HG02678 (cell line): ENCODE measurements around the gene ZMAT2.
A peak's percentile ranks its signal among the peaks of the same experiment; 100 is the strongest.
"Not testable (repeated sequence)": the region's sequence is repeated elsewhere in the genome, so short reads cannot be mapped to it uniquely, and the experiment has no call there.

ENCODE experiments used
- ATAC-seq: cut with Tn5 transposase; IDR thresholded peaks from one replicate; pipeline ENCODE4 v1.9.1; 2021; ENCODE audit warnings: mild to moderate bottlenecking, moderate library complexity; ENCODE audit not compliant: unreplicated experiment

Gene ZMAT2, protein sequence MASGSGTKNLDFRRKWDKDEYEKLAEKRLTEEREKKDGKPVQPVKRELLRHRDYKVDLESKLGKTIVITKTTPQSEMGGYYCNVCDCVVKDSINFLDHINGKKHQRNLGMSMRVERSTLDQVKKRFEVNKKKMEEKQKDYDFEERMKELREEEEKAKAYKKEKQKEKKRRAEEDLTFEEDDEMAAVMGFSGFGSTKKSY

GRCh38 chr5:140700177-140701144 is at the start of gene ZMAT2:
ZMAT2 (plus strand) TSS chr5:140700447; CDS start chr5:140700461, 14 bp downstream.
- peak; percentile 98 for ATAC-seq

- no peak for ATAC-seq
Measured at GRCh38 chr5:140658870-140659269, 41.4 kb upstream of the ZMAT2 start.

DNA sequence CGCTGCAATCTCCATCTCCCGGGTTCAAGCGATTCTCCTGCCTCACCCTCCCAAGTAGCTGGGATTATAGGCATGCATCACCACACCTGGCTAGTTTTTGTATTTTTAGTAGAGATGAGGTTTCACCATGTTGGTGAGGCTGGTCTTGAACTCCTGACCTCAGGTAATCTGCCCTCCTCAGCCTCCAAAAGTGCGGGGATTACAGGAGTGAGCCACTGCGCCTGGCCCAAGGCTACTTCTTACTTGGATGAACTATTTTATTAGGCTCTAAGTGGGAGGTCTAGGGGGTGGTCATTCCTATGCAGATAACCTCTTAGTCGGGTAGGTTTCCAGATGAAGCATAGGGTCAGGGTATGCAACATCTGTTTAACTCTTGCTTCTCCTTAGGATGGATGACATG is 39.9 kb upstream of the ZMAT2 start:
- not testable (repeated sequence) for ATAC-seq

DNA sequence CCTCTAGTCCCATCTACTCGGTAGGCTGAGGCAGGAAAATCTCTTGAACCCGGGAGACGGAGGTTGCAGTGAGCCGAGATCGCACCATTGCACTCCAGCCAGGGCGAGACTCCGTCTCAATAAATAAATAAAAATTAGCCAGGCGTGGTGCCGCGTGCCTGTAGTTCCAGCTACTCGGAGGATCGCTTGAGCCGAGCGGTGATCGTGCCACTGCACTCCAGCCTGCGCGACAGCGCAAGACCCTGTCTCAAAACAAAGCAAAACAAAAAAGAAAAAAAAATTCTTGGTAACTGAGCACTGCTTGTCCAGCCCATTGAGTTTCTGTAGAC is 36.3 kb upstream of the ZMAT2 start:
- no peak for ATAC-seq

- peak; percentile 97 for ATAC-seq
Measured at GRCh38 chr5:140664359-140665119, 35.7 kb upstream of the ZMAT2 start, which contains the start of gene WDR55. WDR55 (plus strand) TSS chr5:140664904; CDS start chr5:140664913, 9 bp downstream.

DNA sequence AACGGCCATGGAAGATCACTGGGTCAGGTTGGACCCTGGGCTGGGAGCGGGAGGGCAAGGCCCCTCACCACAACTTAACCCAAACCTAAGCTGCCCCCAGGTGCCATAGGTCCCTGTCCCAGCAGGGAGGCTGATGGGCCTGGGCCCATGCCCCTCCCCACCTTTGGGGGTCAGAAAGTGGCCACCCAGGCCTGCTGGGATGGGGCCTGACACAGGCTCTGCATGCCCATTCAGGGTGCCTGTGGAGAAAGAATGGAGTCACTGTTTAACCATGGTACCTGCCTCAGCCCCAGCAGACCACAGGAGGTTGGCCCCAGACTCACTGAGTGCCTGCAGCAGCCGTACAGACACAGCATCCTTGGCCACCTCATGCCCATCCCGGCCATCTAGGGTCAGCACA is 29.2 kb upstream of the ZMAT2 start:
- ATAC-seq = not testable (repeated sequence)

GRCh38 chr5:140671472-140672125 is 28.6 kb upstream of the ZMAT2 start:
- ATAC-seq = no peak

DNA sequence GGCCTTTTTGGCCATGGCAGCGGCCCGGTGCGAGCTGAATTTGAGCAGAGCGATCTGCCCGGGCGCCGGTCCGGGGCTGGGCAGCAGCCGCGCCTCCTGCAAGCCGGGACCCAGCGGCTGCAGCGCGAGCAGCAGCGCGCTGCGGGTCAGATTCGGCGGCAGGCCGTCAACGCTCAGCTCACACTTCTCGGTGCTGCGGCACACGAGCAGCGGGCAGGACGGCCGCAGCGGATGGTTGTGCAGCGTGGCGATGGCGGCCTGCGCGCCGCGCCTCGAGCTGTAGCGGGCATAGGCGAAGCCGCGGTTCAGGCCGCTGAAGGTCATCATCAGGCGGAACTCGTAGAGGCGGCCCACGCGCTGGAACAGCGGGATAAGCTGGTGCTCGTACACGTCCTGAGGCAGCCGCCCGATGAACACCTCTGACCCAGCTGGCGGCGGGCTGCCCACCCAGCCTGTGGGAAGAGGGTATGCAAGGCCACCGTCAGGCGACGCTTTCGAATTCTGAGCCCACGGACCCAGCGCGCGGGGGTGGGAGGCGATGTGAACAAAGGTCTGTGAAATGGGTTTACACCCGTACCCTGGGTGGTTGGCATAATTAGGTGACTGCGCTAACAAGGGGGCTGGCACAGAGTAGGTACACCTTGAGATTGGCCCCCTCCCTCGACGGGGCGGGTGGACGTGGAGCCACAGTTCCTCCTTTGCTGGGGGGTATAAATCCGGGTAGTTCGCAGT is 27.6 kb upstream of the ZMAT2 start:
- no peak for ATAC-seq

- no peak for ATAC-seq
Measured at GRCh38 chr5:140673187-140673976, 26.9 kb upstream of the ZMAT2 start, which contains the start of gene DND1. DND1 (minus strand) TSS chr5:140673576; CDS start chr5:140673542, 34 bp downstream.

- ATAC-seq = no peak
Measured at GRCh38 chr5:140674211-140674610, 26.0 kb upstream of the ZMAT2 start.

DNA sequence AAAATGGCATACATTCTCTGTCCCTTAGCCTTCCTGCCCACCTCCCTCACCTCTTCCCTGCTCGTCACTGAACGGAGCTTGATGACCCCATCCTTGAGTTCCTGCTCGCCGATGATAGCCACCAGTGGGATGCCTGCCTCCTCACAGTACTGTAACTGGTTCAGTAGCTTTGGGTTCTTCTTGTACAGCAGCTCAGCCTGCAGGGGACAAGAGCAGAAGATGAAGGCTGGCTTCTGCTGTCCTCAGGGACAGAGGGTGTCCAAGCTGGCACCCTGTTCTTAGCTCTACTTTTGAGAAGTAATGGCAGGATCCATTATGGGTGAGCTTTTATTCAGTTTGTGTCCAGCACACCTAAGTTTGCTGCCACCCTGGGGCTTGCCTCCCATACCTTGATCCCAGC is 25.6 kb upstream of the ZMAT2 start:
- no peak for ATAC-seq

DNA sequence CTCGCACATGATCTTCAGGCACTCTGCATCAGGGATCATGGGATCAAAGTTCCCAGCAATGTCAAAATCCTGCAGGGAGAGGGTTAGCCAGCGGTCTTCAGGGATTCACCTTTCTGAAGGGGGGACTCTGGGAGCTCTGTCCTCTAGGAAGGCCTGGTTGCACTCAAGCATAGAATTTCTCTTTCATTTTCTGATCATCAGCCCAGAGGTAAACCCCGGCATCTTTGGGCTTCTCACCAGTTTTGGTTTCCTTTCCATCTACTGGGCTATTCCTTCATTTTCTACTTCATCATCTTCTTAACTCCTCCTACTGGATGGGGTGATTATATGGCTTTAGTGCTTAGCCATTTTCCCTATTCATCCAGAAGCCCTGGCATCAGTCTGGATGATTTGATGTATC is 22.3 kb upstream of the ZMAT2 start:
- ATAC-seq = no peak

DNA sequence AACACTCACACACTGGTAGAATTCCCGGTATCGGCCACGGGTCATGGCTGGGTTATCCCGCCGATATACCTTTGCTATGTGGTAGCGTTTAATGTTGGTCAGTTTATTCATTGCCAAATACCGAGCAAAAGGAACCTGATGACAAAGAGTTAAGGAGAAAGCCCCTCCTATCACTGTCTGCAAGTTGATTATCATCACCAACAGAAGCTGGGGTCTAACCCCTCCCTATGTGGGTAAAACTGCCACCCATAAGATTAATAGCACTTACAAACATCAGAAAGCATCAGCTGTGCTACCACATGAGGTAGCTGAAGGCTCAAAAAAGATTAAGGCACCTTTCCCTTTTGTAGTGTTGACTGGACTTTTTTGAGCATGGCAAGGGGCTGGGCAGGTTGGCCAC is 21.3 kb upstream of the ZMAT2 start:
- ATAC-seq = no peak

- peak; percentile 0 for ATAC-seq
Measured at GRCh38 chr5:140690376-140690932, 9.8 kb upstream of the ZMAT2 start.

GRCh38 chr5:140690941-140691924 is 9.0 kb upstream of the ZMAT2 start, which contains the start of the genes HARS1 and HARS2:
HARS1 (minus strand) TSS chr5:140691370; CDS start chr5:140691304, 66 bp downstream.
HARS2 (plus strand) TSS chr5:140691455; CDS start chr5:140691649, 194 bp downstream.
- ATAC-seq = peak; percentile 97

GRCh38 chr5:140694276-140694675 is 6.0 kb upstream of the ZMAT2 start:
- no peak for ATAC-seq

GRCh38 chr5:140696891-140697492 is 3.3 kb upstream of the ZMAT2 start:
- no peak for ATAC-seq
